Muscle of leg (tissue), 9 donors: Measurements from ENCODE around the gene COX7B. TPM values are rescaled to one million over a fixed set of nuclear protein-coding genes. Genes with fewer than 3 reads are reported as not detected.

Source experiments
- polyA plus RNA-seq, 8 donors: library from polyadenylated mRNA; unstranded; fragments of 120-200 nt; gene quantifications; one replicate each; pipeline versions ENCODE4 v1.2.1 to v1.2.3, GENCODE V29; 2013; ENCODE audit warnings: inconsistent platforms in 1 of 8, low replicate concordance in 1 of 8; ENCODE audit not compliant: insufficient read length in 8 of 8, insufficient read depth in 1 of 8
- total RNA-seq: library from RNA; stranded (reverse); fragments of 120-200 nt; gene quantifications from one replicate; pipeline ENCODE4 v1.2.4, GENCODE V29; 2013

COX7B gene
- total and polyA plus RNA-seq, 9 donors, result 220 to 505 (median 264) TPM

Other genes with a start within 250 kb of the COX7B start
- gene ATRX, start 113.3 kb upstream of the COX7B start, total RNA-seq, result 59.8 TPM
- gene ATRX, start 113.3 kb upstream of the COX7B start, polyA plus RNA-seq, result 10 to 100 TPM; 28.4 to 60.7 (median 50.1) TPM
- gene MAGT1, start 4.0 kb upstream of the COX7B start, total RNA-seq, result 47.8 TPM
- 10 to 100 TPM; 36.1 to 54.4 (median 42.1) TPM for gene MAGT1, start 4.0 kb upstream of the COX7B start, polyA plus RNA-seq
- gene ATP7A, start 11.2 kb downstream of the COX7B start, total RNA-seq, result 12.9 TPM
- 10 to 100 TPM in 1 of 8 donors, 1 to 10 TPM in 7; 5.6 to 10.7 (median 8.4) TPM for gene ATP7A, start 11.2 kb downstream of the COX7B start, polyA plus RNA-seq
- 0.13 TPM for gene PGAM4, start 70.2 kb downstream of the COX7B start, total RNA-seq
- under 1 TPM in 2 of 8 donors, not detected in 6; 0.26 to 0.48 TPM for gene PGAM4, start 70.2 kb downstream of the COX7B start, polyA plus RNA-seq
- 192 TPM for gene PGK1, start 204.8 kb downstream of the COX7B start, total RNA-seq
- gene PGK1, start 204.8 kb downstream of the COX7B start, polyA plus RNA-seq, result 100 to 1,000 TPM; 210 to 300 (median 246) TPM
- 21.6 TPM for gene TAF9B, start 240.2 kb downstream of the COX7B start, total RNA-seq
- gene TAF9B, start 240.2 kb downstream of the COX7B start, polyA plus RNA-seq, result 10 to 100 TPM; 24.5 to 31.0 (median 28.2) TPM